ENCODE data around the gene MYO10. TPM values are rescaled to one million over a fixed set of nuclear protein-coding genes. Genes with fewer than 3 reads are reported as not detected.

MYO10 gene
- total RNA-seq, 1 donor from 2014 or later, result 23.1 TPM

DNA sequence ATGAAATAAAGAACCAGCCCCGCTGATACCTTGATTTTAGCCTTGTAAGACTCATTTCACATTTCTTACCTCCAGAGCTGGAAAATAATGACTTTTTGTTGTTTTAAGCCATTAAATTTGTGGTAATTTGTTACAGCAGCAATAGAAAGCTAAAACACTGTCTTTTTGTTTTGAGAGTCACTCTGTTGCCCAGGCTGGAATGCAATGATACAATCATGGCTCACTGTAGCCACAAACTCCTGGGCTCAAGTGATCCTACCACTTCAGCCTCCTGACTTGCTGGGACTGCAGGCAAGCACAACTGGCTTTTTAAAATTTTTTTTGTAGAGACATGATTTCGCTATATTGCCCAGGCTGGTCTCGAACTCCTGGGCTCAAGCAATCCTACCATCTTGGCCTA is 34.7 kb upstream of the MYO10 start:
- TF ChIP-seq, protein P1, sequence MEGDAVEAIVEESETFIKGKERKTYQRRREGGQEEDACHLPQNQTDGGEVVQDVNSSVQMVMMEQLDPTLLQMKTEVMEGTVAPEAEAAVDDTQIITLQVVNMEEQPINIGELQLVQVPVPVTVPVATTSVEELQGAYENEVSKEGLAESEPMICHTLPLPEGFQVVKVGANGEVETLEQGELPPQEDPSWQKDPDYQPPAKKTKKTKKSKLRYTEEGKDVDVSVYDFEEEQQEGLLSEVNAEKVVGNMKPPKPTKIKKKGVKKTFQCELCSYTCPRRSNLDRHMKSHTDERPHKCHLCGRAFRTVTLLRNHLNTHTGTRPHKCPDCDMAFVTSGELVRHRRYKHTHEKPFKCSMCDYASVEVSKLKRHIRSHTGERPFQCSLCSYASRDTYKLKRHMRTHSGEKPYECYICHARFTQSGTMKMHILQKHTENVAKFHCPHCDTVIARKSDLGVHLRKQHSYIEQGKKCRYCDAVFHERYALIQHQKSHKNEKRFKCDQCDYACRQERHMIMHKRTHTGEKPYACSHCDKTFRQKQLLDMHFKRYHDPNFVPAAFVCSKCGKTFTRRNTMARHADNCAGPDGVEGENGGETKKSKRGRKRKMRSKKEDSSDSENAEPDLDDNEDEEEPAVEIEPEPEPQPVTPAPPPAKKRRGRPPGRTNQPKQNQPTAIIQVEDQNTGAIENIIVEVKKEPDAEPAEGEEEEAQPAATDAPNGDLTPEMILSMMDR (IDR thresholded peaks at IDR 0.05; ENCODE audit: partially characterized antibody, unreplicated experiment), result no peak
- no peaks in the 10 kb centered on the region for H3K4me1 Mint-ChIP-seq (ENCODE audit: low read depth, unreplicated experiment)
- H3K9me3 Mint-ChIP-seq (ENCODE audit: unreplicated experiment), result peaks cover 1% of the 10 kb centered on the region
- H3K36me3 Mint-ChIP-seq (ENCODE audit: unreplicated experiment), result no peaks in the 10 kb centered on the region
- H3K27me3 Mint-ChIP-seq (ENCODE audit: unreplicated experiment), result peaks cover 2% of the 10 kb centered on the region
- no peak for DNase-seq
- H3K4me3 Mint-ChIP-seq (ENCODE audit: unreplicated experiment), result no peak overlapping the region
- H3K27ac Mint-ChIP-seq (ENCODE audit: unreplicated experiment), result no peak overlapping the region

DNA sequence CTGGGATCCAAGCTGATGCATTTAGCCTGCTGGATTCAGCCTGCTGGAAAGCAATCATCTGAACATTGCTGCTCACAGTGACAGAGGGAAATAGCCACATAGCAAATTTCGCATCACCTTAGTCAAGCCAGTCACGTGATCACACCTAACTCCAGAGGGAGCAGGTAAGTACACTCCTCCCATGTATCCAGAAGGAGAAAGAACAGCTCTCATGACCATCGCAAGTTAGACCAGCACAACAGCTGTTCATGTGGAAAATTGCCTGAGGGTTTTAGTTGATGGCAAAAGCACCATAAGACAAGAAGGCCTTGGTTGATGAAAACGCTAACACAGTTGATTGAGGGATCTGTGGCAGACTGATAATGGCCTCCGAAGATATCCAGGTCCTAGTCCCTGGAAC is 34.2 kb upstream of the MYO10 start:
- Mint-ChIP-seq H3K27ac (ENCODE audit: unreplicated experiment) (no peak overlapping the region), H3K4me1 (ENCODE audit: low read depth, unreplicated experiment) (no peaks in the 10 kb centered on the region), H3K9me3 (ENCODE audit: unreplicated experiment) (peaks cover 1% of the 10 kb centered on the region), H3K4me3 (ENCODE audit: unreplicated experiment) (no peak overlapping the region), H3K36me3 (ENCODE audit: unreplicated experiment) (no peaks in the 10 kb centered on the region), H3K27me3 (ENCODE audit: unreplicated experiment) (peaks cover 2% of the 10 kb centered on the region)
- TF ChIP-seq, protein P1 (IDR thresholded peaks at IDR 0.05; ENCODE audit: partially characterized antibody, unreplicated experiment), result no peak
- DNase-seq, result no peak

DNA sequence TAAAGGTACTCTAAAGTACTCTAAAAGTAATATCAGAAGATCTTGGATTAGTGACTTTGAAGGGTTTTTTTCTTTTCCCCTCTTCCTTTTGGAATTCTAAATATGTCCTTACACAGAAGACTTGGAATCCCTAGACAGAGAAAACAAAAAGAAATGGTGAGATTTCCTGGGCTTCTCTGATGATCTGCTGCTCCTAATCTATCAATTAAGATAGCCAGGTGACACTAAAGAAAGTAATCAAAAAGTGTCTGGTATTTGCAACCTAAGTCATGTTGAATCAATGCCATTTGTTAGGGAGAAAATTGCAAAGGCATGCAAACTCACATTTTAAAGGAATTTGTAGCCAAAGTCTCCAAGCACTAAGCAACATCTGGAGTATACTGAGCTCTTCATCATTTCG is 29.5 kb upstream of the MYO10 start:
- DNase-seq, result no peak
- Mint-ChIP-seq H3K27me3 (ENCODE audit: unreplicated experiment) (peaks cover 2% of the 10 kb centered on the region), H3K9me3 (ENCODE audit: unreplicated experiment) (no peaks in the 10 kb centered on the region), H3K4me3 (ENCODE audit: unreplicated experiment) (no peak overlapping the region), H3K4me1 (ENCODE audit: low read depth, unreplicated experiment) (no peaks in the 10 kb centered on the region), H3K27ac (ENCODE audit: unreplicated experiment) (no peak overlapping the region), H3K36me3 (ENCODE audit: unreplicated experiment) (no peaks in the 10 kb centered on the region)
- TF ChIP-seq, protein P1 (IDR thresholded peaks at IDR 0.05; ENCODE audit: partially characterized antibody, unreplicated experiment), result no peak

DNA sequence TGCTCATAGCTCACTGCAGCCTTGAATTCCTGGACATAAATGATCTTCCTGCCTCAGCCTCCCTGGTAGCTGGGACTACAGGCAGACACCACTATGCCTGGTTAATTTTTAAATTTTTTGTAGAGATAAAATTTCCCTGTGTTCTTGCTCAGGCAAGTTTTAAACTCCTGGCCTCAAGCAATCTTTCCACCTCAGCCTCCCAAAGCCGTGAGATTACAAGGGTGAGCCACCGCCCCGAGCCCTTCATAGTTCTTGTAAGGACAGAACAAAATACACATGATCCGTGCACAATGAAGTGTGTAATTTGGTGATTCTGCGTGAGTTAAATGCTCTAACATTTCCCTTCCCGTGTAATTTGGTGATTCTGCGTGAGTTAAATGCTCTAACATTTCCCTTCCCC is 27.7 kb upstream of the MYO10 start:
- Mint-ChIP-seq H3K9me3 (ENCODE audit: unreplicated experiment) (peaks cover 2% of the 10 kb centered on the region), H3K36me3 (ENCODE audit: unreplicated experiment) (no peaks in the 10 kb centered on the region), H3K4me3 (ENCODE audit: unreplicated experiment) (no peak overlapping the region), H3K4me1 (ENCODE audit: low read depth, unreplicated experiment) (no peaks in the 10 kb centered on the region), H3K27me3 (ENCODE audit: unreplicated experiment) (peaks cover 2% of the 10 kb centered on the region), H3K27ac (ENCODE audit: unreplicated experiment) (no peak overlapping the region)
- TF ChIP-seq, protein P1 (IDR thresholded peaks at IDR 0.05; ENCODE audit: partially characterized antibody, unreplicated experiment), result no peak
- no peak for DNase-seq

DNA sequence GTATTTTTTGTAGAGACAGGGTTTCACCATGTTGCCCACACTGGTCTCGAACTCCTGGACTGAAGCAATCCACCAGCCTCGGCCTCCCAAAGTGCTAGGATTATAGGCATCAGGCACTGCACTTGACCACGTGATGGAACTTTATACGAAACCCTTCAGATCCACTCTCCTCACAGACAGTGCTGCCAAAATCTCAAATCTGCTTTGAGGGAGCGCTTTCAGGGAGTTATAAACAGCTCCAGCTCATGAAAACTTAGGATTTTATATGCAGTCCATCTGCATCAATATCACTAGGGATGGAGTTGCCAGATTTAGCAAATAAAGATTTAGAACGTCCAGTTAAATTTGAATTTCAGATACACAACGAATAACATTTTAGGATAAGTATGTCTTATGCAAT is 25.0 kb upstream of the MYO10 start:
- Mint-ChIP-seq H3K27me3 (ENCODE audit: unreplicated experiment) (no peaks in the 10 kb centered on the region), H3K27ac (ENCODE audit: unreplicated experiment) (no peak overlapping the region), H3K4me1 (ENCODE audit: low read depth, unreplicated experiment) (no peaks in the 10 kb centered on the region), H3K9me3 (ENCODE audit: unreplicated experiment) (peaks cover 4% of the 10 kb centered on the region), H3K4me3 (ENCODE audit: unreplicated experiment) (no peak overlapping the region), H3K36me3 (ENCODE audit: unreplicated experiment) (no peaks in the 10 kb centered on the region)
- DNase-seq, result no peak
- TF ChIP-seq, protein P1 (IDR thresholded peaks at IDR 0.05; ENCODE audit: partially characterized antibody, unreplicated experiment), result no peak

Data from glutamatergic neuron (in vitro differentiated cells).